Measurements from ENCODE around the gene SPPL2B.
"Not testable (repeated sequence)": the region's sequence is repeated elsewhere in the genome, so short reads cannot be mapped to it uniquely, and the experiment has no call there.

The SPPL2B gene, protein sequence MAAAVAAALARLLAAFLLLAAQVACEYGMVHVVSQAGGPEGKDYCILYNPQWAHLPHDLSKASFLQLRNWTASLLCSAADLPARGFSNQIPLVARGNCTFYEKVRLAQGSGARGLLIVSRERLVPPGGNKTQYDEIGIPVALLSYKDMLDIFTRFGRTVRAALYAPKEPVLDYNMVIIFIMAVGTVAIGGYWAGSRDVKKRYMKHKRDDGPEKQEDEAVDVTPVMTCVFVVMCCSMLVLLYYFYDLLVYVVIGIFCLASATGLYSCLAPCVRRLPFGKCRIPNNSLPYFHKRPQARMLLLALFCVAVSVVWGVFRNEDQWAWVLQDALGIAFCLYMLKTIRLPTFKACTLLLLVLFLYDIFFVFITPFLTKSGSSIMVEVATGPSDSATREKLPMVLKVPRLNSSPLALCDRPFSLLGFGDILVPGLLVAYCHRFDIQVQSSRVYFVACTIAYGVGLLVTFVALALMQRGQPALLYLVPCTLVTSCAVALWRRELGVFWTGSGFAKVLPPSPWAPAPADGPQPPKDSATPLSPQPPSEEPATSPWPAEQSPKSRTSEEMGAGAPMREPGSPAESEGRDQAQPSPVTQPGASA

DNA sequence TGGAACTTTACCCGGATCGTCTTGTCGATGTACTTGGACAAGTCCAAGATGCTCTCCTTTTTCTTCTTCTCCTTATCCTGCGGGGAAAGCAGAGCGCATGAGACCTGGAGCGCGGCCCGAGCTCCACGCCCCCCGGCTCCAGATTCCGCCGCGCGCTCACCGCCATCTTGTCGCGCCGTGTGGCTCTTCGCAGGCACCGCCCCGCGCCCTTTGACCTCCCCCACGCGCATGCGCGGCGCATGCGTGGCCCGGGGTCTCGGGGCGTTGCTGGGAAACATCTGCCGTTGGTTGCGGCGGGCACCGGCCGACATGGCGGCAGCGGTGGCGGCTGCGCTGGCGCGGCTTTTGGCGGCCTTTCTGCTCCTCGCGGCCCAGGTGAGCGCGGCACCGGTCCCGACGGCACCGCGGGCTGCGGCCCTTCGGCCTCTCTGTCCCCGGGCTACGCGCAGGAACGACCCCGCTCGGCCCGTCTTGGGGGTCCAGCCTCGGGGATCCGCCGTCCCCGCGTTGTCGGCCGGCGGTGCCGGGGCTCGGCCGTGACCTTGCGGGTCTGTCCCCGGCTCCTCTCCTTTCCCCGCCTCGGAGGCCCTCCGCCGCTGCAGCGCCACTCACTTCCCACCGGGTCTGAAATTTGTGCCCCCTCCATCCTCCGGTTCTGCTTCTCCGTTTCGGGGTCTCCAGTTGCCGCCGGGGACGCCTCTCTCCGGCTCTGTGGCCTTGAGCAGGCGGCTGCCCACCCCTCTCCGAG is at the start of gene SPPL2B, which contains the start of gene LSM7:
Gene SPPL2B (plus strand): TSS at position 284 of the 748 bp plus-strand sequence. CDS start 26 bp downstream, at position 310.
Gene LSM7 (minus strand): TSS at position 186 of the 748 bp plus-strand sequence. CDS start 20 bp downstream, at position 166.
- peak; percentile 64 for DNase-seq

DNA sequence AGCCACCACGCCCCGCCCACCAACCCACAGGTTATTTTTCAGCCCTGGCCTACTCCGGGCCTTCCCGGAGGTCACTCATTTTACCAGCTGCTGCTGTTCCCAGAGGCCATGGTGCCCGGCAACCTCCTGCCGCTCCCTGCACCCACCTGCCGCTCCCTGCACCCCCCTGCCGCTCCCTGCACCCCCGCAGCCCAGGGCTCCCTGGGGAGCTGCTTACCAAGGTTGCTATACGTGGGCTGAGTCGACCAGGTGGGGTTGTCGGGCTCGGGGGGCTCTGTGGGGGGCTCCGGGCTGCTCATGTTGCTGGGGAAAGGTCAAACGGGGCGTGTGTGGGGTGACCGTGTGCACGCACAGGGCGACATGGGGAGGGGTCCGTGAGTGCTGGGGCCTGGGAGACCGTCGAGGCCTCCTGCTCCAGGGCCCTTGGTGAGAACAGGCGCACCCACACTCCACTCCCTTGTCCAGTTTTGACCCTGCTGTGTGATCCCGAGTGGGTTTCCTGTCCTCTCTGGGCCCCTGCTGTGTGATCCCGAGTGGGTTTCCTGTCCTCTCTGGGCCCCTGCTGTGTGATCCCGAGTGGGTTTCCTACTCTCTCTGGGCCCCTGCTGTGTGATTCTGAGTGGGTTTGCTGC is 47.7 kb upstream of the SPPL2B start:
- no peak for DNase-seq

DNA sequence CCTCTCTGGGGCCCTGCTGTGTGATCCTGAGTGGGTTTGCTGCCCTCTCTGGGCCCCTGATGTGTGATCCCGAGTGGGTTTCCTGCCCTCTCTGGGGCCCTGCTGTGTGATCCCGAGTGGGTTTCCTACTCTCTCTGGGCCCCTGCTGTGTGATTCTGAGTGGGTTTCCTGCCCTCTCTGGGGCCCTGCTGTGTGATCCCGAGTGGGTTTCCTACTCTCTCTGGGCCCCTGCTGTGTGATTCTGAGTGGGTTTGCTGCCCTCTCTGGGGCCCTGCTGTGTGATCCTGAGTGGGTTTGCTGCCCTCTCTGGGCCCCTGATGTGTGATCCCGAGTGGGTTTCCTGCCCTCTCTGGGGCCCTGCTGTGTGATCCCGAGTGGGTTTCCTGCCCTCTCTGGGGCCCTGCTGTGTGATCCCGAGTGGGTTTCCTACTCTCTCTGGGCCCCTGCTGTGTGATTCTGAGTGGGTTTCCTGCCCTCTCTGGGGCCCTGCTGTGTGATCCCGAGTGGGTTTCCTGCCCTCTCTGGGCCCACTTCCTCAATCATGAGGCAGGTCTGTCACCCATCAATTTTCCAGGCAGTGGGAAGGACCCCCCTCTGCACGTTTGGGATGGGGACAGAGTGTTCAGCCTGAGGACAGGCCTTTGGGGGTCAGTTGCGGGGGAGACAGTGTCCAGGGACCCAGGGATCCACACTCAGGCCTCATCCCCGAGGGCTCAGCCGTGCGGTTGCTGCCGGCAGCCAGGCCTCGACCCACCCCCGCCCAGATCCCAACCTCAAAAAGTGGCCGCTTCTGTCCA is 47.0 kb upstream of the SPPL2B start:
- DNase-seq, result not testable (repeated sequence)

DNA sequence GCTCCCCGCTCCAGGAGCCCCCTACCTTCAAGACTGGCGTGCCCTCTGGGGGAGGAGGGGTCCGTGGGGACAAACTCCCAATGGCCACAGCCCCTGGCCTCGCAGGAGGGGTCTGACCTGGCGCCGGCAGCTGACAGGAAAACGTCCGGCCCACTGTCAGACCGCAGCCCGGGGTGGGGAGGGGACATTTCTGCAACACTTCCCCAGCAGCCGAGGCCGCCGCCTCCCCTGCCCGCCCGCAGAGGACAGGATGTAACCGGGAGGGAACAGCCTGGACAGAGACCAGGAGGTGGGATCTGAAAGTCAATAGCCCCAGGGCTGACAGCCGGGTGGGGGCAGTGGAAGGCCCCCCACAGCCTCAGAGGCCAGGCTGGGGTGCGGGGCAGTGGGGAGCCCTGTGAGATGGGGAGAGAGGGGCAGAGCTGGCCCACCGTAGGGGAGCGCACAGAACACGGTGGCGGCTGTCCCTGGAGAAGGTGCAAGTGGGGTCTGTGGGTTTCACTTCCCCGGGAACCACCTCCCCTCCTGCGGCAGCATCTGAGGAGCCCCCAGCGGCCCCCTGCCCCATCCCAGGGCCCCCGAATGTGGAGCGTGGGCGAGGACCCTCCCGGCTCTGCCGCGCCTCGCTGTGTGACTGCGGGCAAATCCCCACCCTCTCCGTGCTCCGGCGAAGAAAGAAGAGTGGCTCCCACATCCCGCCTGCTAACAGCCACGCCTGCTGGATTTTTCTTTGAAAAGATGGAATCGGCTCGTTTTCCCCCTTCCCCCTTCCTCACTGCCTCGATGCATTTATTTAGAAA is 46.2 kb upstream of the SPPL2B start, which contains the start of gene PEAK3:
Gene PEAK3 (minus strand): TSS at position 114 of the 800 bp plus-strand sequence. CDS start 1,244 bp downstream, outside the sequence.
- no peak for DNase-seq

DNA sequence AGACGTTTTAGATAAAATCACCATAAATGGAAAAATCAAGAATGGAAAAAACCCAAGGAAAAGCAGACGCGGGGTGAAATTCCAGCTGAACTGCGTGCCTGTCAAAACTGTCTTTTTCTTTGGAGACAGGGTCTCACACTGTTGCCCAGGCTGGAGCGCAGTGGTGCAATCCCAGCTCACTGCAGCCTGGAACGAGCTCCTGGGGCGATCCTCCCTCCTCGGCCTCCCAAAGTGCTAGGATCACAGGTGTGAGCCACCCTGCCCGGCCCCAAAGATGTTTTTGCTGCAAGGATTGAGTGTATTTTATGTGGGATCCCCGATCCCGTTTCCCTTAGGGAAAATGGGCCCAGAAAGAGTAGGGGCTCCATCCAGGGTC is 45.6 kb upstream of the SPPL2B start:
- no peak for DNase-seq

DNA sequence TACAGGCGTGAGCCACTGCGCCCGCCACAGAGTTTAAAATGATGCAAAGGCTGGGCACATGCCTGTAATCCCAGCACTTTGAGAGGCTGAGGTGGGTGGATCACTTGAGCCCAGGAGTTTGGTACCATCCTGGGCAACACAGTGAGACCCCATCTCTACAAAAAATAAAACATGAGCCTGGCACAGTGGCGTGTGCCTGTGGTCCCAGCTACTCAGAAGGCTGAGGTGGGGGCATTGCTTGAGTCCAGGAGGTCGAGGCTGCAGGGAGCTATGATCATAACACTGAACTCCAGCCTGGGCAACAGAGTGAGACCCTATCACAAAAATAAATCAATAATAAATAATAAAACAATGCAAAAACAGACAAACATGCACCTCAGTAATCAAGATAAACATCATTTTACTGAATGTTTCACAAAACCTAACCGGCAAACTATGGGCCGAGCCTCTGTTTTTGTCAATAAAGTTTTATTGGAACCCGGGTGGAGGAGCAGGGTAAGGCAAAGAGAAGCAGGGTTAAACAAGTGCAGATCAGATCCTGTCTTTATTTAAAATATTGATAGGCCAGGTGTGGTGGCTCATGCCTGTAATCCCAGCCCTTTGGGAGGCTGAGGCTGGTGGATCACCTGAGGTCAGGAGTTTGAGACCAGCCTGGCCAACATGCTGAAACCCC is 44.5 kb upstream of the SPPL2B start:
- DNase-seq, result no peak

DNA sequence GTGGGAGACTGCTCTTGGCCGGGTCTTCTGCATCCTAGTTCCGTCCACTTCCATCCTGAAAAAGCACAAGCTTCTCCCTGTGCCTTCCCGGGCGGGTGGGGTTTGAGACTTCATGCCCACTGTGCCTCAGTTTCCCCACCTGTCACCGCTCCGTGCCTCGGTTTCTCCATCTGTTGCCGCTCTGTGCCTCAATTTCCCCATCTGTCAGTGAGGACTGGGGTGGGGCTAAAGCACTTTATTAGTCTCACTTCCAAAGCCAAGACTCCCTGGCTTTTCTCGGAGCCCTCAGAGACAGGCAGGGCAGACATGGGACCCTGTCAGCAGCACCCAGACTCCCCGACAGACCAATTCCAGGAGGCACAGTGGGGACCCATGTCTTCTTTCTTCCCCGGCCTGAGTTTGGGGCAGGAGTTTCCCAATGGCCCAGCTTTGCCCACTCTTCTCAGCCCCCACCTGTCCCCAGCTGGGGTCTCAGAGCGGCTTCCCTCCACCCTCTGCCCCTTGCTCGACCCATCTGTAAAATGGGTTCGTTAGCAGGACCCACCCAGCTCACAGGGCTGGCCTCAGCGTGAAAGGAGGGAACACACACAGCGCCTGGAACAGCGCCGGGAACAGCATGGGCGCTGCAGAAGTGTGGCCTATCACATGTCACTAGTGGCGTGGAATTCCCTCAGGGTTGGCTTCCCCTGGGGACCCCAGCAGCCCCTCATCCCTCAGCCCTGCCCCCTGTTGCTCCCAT is 41.9 kb upstream of the SPPL2B start:
- DNase-seq, result no peak

DNA sequence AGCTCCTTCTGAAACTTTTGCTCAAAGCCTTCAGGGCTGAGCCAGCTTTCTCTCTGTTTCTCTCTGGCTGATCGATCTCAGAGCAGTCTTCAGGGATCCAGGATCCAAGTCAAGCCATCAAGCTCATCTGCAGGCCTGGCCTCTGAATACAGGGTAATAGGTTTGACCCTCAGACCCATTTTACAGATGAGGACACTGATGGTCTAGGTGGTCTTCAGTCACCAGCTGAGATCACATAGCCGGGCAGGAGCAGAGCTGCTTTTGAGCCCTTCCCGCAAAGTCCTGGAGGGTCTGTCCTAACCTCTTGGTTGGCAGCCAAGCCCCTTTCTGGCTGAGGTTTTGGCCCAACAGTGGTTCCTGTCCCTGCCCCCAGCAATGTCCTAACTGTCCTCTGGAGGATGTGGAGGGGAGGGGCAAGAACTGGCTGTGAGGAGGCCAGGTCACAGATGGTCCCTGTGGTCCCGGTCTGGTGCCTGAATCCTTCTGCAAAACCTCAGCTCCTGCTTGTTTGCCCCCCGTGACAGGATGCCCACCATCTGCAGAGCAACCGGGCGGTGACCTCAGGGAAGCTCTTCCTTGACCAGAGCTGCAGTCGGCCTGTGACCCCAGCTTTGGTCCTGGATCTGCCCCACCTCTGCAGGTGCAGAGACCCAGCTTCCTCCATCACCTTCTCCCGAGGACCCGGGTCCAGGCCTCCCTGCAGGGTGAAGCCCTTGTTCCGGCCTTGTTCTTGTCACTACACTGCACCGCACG is 40.7 kb upstream of the SPPL2B start:
- no peak for DNase-seq

DNA sequence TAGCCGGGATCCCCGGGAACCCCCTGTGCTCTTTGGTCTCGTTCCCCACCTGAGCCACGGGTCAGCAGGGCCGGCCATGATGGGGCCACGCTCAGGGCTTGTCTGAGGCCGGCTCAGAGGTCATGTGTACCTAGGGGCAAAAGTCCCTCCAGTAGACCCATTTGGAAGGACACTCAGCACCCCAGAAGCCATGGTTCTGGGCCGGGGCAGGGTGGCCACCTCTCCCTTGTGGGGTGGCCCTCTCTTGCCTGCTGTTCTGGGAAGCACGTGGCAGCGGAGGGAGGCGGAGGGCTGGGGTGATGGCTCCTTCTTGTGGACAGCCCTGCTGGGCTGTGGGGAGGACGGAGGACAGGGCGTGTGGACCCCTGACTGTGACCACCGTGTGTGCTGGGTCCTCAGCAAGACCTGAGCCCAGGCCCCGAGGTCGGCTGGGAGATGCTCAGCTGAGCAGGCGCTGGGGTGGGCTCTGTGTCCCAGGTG is 40.1 kb upstream of the SPPL2B start:
- no peak for DNase-seq

DNA sequence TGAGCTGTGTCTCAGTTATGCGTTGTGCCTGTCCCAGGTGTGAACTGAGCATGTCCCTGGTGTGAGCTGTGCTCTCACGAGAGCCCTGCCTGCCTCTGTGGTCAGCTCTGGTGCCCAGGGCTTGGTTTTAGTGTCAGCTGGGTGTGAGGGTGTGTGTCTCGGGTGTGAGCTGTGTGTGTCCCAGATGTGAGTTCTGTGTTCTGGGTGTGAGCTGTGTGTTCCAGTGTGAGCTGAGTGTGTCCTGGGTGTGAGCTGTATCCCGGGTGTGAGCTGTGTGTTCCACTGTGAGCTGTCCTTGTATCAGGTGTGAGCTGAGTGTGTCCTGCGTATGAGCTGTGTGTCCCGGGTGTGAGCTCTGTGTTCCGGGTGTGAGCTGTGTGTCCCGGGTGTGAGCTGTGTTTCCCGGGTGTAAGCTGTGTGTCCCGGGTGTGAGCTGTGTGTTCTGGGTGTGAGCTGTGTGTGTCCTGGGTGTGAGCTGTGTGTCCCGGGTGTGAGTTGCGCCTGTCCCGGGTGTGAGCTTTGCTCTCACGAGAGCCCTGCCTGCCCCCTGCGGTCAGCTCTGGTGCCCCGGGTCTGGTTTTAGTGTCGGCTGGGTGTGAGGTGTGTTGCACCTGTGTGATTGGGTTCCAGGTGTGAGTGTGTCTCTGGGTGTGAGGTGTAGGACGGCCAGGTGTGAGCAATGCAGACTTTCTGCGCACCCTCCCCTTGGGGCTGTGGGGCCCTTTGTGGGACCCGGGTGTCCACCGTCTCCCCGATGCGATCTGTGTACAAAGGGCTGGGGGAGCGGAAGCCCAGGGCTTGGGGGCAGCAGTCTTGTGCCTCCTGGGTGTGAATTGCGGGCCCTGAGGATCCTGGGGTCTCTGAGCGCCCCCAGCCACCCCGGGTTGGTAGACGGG is 39.4 kb upstream of the SPPL2B start:
- no peak for DNase-seq

DNA sequence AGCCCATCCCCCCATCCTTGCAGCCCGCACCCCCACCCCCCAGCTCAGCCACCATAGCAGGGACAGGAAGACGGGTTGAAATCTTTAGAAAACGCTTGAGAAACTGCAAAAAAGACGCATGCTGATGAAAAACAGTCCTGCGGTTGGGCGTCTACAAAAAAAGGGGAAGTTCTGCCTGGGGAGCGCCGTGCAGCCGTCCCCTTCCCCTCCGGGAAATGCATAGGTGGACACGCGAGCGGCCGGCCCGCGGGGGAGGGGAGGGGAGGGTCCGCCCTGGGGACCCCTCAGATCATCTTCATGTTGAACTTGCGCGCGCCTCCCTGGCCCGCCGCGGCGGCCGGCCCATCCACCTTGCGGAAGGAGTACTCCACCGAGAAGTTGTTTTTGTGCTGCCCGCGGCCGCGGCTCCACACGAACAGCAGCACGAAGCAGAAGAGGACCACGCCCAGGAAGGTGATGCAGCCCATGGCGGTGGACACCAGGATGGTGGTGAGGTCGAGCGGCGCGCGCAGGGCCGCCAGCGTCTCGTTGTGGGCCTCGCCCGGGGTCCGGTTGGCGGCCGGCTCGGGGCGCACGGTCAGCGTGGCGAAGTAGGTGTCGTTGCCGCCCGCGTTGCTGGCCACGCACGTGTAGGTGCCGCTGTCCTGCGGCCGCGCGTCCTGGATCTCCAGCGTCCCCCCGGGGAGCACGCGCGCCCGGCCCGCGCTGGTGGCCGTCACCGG is 38.6 kb upstream of the SPPL2B start:
- no peak for DNase-seq

DNA sequence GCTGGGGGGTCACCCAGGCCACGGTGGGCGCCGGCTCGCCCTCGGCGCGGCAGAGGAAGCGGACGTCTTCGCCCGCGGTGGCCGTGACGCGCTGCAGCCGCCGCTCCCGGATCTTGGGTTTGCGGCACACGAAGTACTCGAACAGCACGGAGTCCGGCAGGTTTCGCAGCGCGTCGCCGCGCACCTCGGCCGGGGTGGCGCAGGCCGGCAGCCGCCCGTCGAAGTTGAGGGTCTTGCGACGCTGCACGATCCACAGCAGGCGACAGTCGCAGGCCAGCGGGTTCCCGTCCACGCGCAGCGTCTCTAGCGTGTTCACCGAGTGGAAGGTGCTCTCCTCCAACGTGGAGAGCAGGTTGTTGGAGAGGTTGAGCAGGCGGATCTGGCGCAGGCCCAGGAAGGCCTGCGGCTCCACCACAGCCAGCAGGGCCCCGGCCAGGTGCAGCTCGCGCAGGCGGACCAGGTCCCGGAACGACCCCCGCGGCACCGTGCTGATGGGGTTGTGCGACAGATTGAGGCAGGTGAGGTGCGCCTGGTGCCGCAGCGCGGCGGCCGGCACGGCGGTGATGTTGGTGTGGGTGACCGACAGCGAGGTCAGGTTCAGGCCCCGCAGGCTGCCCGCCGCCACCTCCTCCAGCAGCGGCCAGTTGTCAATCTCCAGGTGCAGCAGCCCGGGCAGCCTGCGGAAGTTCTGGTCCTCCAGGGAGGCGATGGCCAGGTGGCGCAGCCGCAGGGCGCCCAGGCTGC is 37.9 kb upstream of the SPPL2B start:
- no peak for DNase-seq

DNA sequence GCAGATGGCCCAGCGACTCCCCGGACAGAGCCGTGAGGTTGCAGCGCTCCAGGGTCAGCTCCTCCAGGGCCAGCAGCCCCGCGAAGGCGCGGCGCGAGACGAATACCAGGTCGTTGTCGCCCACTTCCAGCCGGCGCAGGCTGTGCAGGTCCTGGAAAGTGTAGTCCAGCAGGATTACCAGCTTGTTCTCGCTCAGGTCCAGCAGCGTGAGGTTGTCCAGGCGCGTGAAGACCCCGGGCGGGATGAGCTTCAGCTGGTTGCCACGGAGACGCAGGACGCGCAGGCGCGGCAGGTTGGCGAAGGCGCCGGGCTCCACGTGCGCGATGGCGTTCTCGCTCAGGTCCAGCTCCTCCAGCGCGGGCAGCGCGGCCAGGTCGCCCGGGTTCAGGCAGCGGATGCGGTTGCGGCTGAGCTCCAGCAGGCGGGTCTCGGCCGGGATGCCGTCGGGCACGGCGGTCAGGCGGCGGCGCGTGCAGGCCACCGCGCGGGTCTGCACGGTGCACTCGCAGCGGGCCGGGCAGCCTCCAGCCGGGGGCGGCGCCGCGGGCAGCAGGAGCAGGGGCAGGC is 37.2 kb upstream of the SPPL2B start:
- no peak for DNase-seq

DNA sequence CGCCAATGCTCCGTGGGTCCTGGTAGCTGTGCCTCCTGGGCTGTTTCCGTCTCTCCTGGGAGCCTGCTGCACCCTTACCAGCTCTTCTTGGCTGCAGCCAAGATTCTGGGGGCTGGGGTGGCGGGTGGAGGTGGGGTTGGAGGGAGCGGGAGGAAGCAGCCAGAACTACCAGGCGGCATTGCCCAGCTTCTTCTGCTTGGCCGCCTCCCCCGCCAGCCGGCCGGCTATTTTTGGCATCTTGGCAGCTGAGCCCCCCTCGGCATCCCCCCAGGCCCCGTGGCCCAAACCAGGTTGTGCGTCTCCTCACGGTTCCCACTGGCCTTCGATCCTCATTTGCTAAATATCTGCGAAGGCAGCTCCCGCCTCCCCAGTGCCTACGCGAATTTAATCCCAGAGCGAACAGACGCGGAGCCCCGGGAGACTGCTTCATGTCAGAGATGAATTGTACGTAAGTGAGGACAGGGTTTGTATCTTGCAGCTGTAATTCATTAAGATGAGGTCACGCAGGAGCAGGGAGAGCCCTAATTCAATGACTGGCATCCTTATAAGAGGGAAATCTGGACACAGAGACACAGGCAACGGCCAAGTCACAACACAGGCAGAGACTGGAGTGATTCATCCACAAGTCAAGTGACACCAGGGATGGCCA is 33.7 kb upstream of the SPPL2B start:
- DNase-seq, result peak; percentile 33

DNA sequence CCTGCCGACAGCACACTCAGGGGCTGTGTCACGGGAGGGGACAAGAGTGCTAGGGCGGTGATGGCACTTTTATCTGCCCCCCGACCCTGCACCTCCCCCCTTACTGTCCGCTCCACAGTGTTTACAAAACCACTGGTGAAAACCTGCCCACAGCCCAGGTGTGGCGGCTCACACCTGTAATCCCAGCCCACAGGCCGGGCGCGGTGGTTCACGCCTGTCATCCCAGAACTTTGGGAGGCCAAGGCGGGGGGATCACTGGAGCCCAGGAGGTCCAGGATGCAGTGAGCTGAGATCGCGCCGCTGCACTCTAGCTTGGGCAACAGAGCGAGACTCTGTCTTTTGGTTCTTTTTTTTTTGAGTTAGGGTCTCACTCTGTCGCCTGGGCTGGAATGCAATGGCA is 32.3 kb upstream of the SPPL2B start:
- DNase-seq, result no peak

DNA sequence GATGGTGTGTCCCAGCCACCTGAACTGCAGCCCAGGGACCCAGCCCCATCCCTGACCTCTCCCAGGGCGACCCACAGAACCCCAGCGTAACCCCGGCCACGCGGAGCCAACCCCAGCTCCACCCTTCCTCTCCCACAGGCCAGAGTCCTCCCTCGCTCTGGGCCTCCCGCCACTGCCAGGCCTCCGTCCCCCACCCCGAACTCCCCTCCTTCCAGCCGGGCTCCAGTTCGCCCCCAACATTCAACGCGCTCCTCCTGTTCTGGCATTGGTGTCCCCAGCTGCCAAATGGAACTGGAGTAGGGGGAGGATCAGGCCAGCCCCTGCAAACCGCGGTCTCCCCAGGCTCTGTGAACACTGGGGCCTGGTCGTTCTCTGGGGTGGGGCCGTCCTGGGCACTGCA is 28.0 kb upstream of the SPPL2B start:
- DNase-seq, result no peak
